ENCODE data around the gene DNAJC13.

GRCh38 chr3:132536442-132537153 lies 119.3 kb downstream of the DNAJC13 start:
- no peak for TF ChIP-seq ZNF274 (IDR thresholded peaks at IDR 0.05; ENCODE audit: low read depth, low read length)
- no peak for TF ChIP-seq YY1 (IDR thresholded peaks at IDR 0.05; ENCODE audit: insufficient read depth, insufficient read length)
